Suprapubic skin (tissue), 3 donors: ENCODE results near the gene INTS6L.

ENCODE experiments used
- CTCF ChIP-seq, 2 donors: fragments of 200-600 bp in 1 of 2; fragments of 450-650 bp in 1 of 2; sonication (generic) in 1 of 2; IDR thresholded peaks; one replicate each; pipeline ENCODE4 v1.5.1; 2016 to 2019; ENCODE audit warnings: antibody characterized with exemption in 2 of 2, mild to moderate bottlenecking in 1 of 2, moderate library complexity in 1 of 2
- POLR2A ChIP-seq, 2 donors: fragments of 450-650 bp; IDR thresholded peaks; one replicate each; pipeline ENCODE4 v1.6.1; 2017; ENCODE audit warnings: antibody characterized with exemption in 2 of 2, mild to moderate bottlenecking in 2 of 2, moderate library complexity in 2 of 2

DNA sequence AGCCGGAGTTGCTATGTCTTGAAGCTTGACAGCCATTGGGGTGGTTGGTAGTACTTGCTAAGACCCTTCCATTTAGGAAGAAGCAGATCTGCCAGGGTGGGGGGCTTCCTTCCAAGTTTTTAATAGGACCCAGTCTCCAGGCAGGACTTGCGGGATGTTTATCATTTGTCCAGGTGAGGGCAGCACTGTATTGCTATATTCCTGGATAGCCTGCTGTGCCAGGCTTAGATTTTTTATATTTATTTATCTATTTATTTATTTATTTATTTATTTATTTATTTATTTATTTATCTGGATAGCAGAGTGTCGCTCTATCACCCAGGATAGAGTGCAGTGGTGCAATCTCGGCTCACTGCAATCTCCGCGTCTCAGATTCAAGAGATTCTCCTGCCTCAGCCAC, 105.5 kb downstream of the INTS6L start:
- TF ChIP-seq CTCF (IDR thresholded peaks at IDR 0.05) (no peak), POLR2A (IDR thresholded peaks at IDR 0.05) (no peak)
